ENCODE measurements around the gene PLCB4. TPM values are rescaled to one million over a fixed set of nuclear protein-coding genes. Genes with fewer than 3 reads are reported as not detected.

The PLCB4 gene
- total RNA-seq, 1 donor from 2014 or later: 6.6 TPM

GRCh38 chr20:9416421-9416820 is 347.5 kb downstream of the PLCB4 start:
- intact Hi-C loops (cut with DNase I): no loop called here
- Histone ChIP-seq H3K27me3 (ENCODE audit: low read depth) (no peaks in the 10 kb centered on the region), H3K27ac (no peak overlapping the region), H3K9me3 (no peaks in the 10 kb centered on the region), H3K4me1 (no peaks in the 10 kb centered on the region), H3K4me3 (no peak overlapping the region), H3K36me3 (peaks cover 4% of the 10 kb centered on the region)
- ATAC-seq (no peak), DNase-seq (no peak)
- no peak for TF ChIP-seq CTCF (IDR thresholded peaks at IDR 0.05)

GRCh38 chr20:9417665-9418064 is 348.8 kb downstream of the PLCB4 start:
- Histone ChIP-seq H3K27me3 (ENCODE audit: low read depth) (no peaks in the 10 kb centered on the region), H3K27ac (no peak overlapping the region), H3K4me1 (no peaks in the 10 kb centered on the region), H3K36me3 (peaks cover 9% of the 10 kb centered on the region), H3K4me3 (no peak overlapping the region), H3K9me3 (no peaks in the 10 kb centered on the region)
- no peak for TF ChIP-seq CTCF (IDR thresholded peaks at IDR 0.05)
- intact Hi-C loops (cut with DNase I): no loop called here
- DNase-seq (no peak), ATAC-seq (no peak)

GRCh38 chr20:9422321-9423057 is 353.6 kb downstream of the PLCB4 start:
- Histone ChIP-seq H3K9me3 (no peaks in the 10 kb centered on the region), H3K4me1 (no peaks in the 10 kb centered on the region), H3K4me3 (no peak overlapping the region), H3K27me3 (ENCODE audit: low read depth) (no peaks in the 10 kb centered on the region), H3K27ac (no peak overlapping the region), H3K36me3 (peaks cover 9% of the 10 kb centered on the region)
- no peak for TF ChIP-seq CTCF (IDR thresholded peaks at IDR 0.05)
- intact Hi-C loops (cut with DNase I): no loop called here
- DNase-seq (no peak), ATAC-seq (no peak)

GRCh38 chr20:9424551-9424950 is 355.7 kb downstream of the PLCB4 start:
- H3K9me3 ChIP-seq: no peaks in the 10 kb centered on the region
- DNase-seq (no peak), ATAC-seq (no peak)
- H3K36me3 ChIP-seq: peaks cover 9% of the 10 kb centered on the region
- no peak for TF ChIP-seq CTCF (IDR thresholded peaks at IDR 0.05)
- no peaks in the 10 kb centered on the region for H3K4me1 ChIP-seq
- H3K27ac ChIP-seq: no peak overlapping the region
- intact Hi-C loops (cut with DNase I): no loop called here
- H3K27me3 ChIP-seq (ENCODE audit: low read depth): no peaks in the 10 kb centered on the region
- H3K4me3 ChIP-seq: no peak overlapping the region

GRCh38 chr20:9427430-9428291 is 358.8 kb downstream of the PLCB4 start:
- TF ChIP-seq CTCF (IDR thresholded peaks at IDR 0.05): no peak
- intact Hi-C loops (cut with DNase I): no loop called here
- no peak overlapping the region for H3K4me3 ChIP-seq
- H3K36me3 ChIP-seq: no peaks in the 10 kb centered on the region
- no peaks in the 10 kb centered on the region for H3K27me3 ChIP-seq (ENCODE audit: low read depth)
- H3K27ac ChIP-seq: no peak overlapping the region
- H3K9me3 ChIP-seq: no peaks in the 10 kb centered on the region
- ATAC-seq: no peak
- no peaks in the 10 kb centered on the region for H3K4me1 ChIP-seq
- DNase-seq: no peak

Data from lower lobe of right lung (tissue), 2 donors.